HCT116 (cell line): ENCODE data around the gene GPD2. TPM values are rescaled to one million over a fixed set of nuclear protein-coding genes. Genes with fewer than 3 reads are reported as not detected.

Source experiments
- ATAC-seq: fragments of 200-7000 bp; cut with Tn5 transposase; 2 replicates; pipeline ENCODE4 v1.9.1; 2020; ENCODE audit warnings: mild to moderate bottlenecking, moderate library complexity
- BruUV-seq: library from RNA; stranded (reverse); fragments of 400-500 nt; replicated peaks from 2 replicates; lab custom pipeline; 2021; lab: Mats Ljungman, UMichigan
- CTCF ChIA-PET: fragments of 300-600 bp; sonication (Branson Sonifier 250); formaldehyde crosslinking; loops from one replicate; lab custom pipeline; 2021; ENCODE audit warnings: antibody characterized with exemption; lab: Charles Lee
- POLR2A ChIA-PET: fragments of 300-600, 350-600 bp; sonication (Branson Sonifier 250); formaldehyde crosslinking; loops from one replicate; lab custom pipeline; 2021; ENCODE audit warnings: antibody characterized with exemption; lab: Charles Lee
- RAD21 ChIA-PET, 2 experiments: fragments of 300-600 bp; sonication (Branson Sonifier 250); formaldehyde crosslinking; loops; one replicate each; lab custom pipeline; 2023; ENCODE audit warnings: low total read pairs in 2 of 2; ENCODE audit not compliant: uncharacterized antibody in 2 of 2, unreplicated experiment in 2 of 2, low non-redundant PET in 1 of 2; lab: Charles Lee
- DNase-seq: peaks from one replicate; pipeline ENCODE4 v3.0.0-alpha.2; 2010; ENCODE audit warnings: low read depth, low spot score
- H2AFZ ChIP-seq: fragments of 200-600 bp; shearing (Covaris generic), sonication (generic); 2 replicates; pipeline ENCODE4 v1.6.1; 2017; ENCODE audit warnings: low read depth, mixed run types, mixed read lengths, antibody characterized with exemption, low read length; ENCODE audit not compliant: poor library complexity, severe bottlenecking
- H3K27ac ChIP-seq: 2 replicates; pipeline ENCODE4 v1.5.1; 2012; ENCODE audit warnings: low read depth, low read length
- H3K27me3 ChIP-seq: fragments of 200-600 bp; sonication (generic); 2 replicates; pipeline ENCODE4 v1.6.1; 2016; ENCODE audit warnings: mixed run types, low read length, mixed read lengths; ENCODE audit not compliant: insufficient read depth
- H3K36me3 ChIP-seq, 2 experiments: fragments of 200-500 bp in 1 of 2; fragments of 200-600 bp in 1 of 2; sonication (Bioruptor generic) in 1 of 2; sonication (generic) in 1 of 2; 2 replicates each; pipeline versions ENCODE4 v1.5.1 to v1.6.1; 2014 to 2016; ENCODE audit warnings: low read length in 2 of 2, inconsistent platforms in 1 of 2, mixed read lengths in 1 of 2, mixed run types in 1 of 2; ENCODE audit not compliant: insufficient read depth in 2 of 2, control insufficient read depth in 1 of 2
- H3K4me1 ChIP-seq, 2 experiments: fragments of 200-600 bp in 1 of 2; sonication (generic) in 1 of 2; 2 replicates each; pipeline versions ENCODE4 v1.5.1 to v1.6.1; 2012 to 2017; ENCODE audit warnings: low read length in 2 of 2, inconsistent platforms in 1 of 2, mild to moderate bottlenecking in 1 of 2, mixed read lengths in 1 of 2, mixed run types in 1 of 2, moderate library complexity in 1 of 2; ENCODE audit not compliant: insufficient read depth in 2 of 2, control insufficient read depth in 1 of 2
- H3K4me2 ChIP-seq: fragments of 200-600 bp; sonication (generic); 2 replicates; pipeline ENCODE4 v1.6.1; 2017; ENCODE audit warnings: mixed run types, low read length, mixed read lengths
- H3K4me3 ChIP-seq, 2 experiments: fragments of 200-600 bp in 1 of 2; sonication (generic) in 1 of 2; replicated peaks in 1 of 2; 2 replicates each; pipeline ENCODE4 v1.5.1; 2011 to 2016; ENCODE audit warnings: low read length in 2 of 2, control low read depth in 1 of 2, low read depth in 1 of 2, mild to moderate bottlenecking in 1 of 2, mixed read lengths in 1 of 2, mixed run types in 1 of 2
- H3K79me2 ChIP-seq: fragments of 200-600 bp; sonication (generic); 2 replicates; pipeline ENCODE4 v1.6.1; 2017; ENCODE audit warnings: mild to moderate bottlenecking, mixed run types, low read length, moderate library complexity, mixed read lengths; ENCODE audit not compliant: insufficient read depth
- H3K9ac ChIP-seq: fragments of 200-600 bp; sonication (generic); 2 replicates; pipeline ENCODE4 v1.6.1; 2016; ENCODE audit warnings: low read length, mixed read lengths
- H3K9me2 ChIP-seq: fragments of 200-600 bp; sonication (generic), shearing (Covaris generic); 2 replicates; pipeline ENCODE4 v1.6.1; 2017; ENCODE audit warnings: mixed run types, mild to moderate bottlenecking, moderate library complexity; ENCODE audit not compliant: insufficient read depth
- H3K9me3 ChIP-seq, 2 experiments: fragments of 200-500 bp in 1 of 2; fragments of 200-600 bp in 1 of 2; sonication (Bioruptor generic) in 1 of 2; sonication (generic) in 1 of 2; 2 replicates each; pipeline ENCODE4 v1.6.1; 2014 to 2017; ENCODE audit warnings: low read length in 2 of 2, mixed read lengths in 2 of 2, inconsistent platforms in 1 of 2, low read depth in 1 of 2, mild to moderate bottlenecking in 1 of 2, mixed run types in 1 of 2, moderate library complexity in 1 of 2; ENCODE audit not compliant: control insufficient read depth in 1 of 2, insufficient read depth in 1 of 2
- H4K20me1 ChIP-seq: fragments of 200-600 bp; sonication (generic), shearing (Covaris generic); 2 replicates; pipeline ENCODE4 v1.6.1; 2017; ENCODE audit warnings: mixed run types, mild to moderate bottlenecking, moderate library complexity; ENCODE audit not compliant: insufficient read depth
- ATF3 ChIP-seq: IDR thresholded peaks from 2 replicates; pipeline ENCODE4 v1.6.1; 2012
- CTCF ChIP-seq, 3 experiments: fragments of 200-600 bp in 1 of 3; sonication (generic) in 1 of 3; IDR thresholded peaks in 2 of 3; conservative IDR thresholded peaks in 1 of 3; 2 replicates each; pipeline ENCODE4 v1.5.1; 2012 to 2017; ENCODE audit warnings: low read depth in 2 of 3, low read length in 2 of 3, antibody characterized with exemption in 1 of 3, borderline replicate concordance in 1 of 3, control low read depth in 1 of 3, mild to moderate bottlenecking in 1 of 3, mixed read lengths in 1 of 3, mixed run types in 1 of 3, moderate library complexity in 1 of 3; ENCODE audit not compliant: insufficient read depth in 1 of 3
- EGR1 ChIP-seq: IDR thresholded peaks from 2 replicates; pipeline ENCODE4 v1.6.1; 2012; ENCODE audit warnings: low read depth
- ELF1 ChIP-seq: IDR thresholded peaks from 2 replicates; pipeline ENCODE4 v1.6.1; 2012; ENCODE audit warnings: low read depth, borderline replicate concordance
- EZH2 ChIP-seq: fragments of 200-600 bp; sonication (generic); IDR thresholded peaks from 2 replicates; pipeline ENCODE4 v1.6.1; 2017; ENCODE audit warnings: antibody characterized with exemption, mixed run types
- FOSL1 ChIP-seq: IDR thresholded peaks from 2 replicates; pipeline ENCODE4 v1.6.1; 2012; ENCODE audit warnings: low read depth
- REST ChIP-seq: IDR thresholded peaks from 2 replicates; pipeline ENCODE4 v1.6.1; 2012; ENCODE audit warnings: low read depth
- SIN3A ChIP-seq: IDR thresholded peaks from 2 replicates; pipeline ENCODE4 v1.6.1; 2012; ENCODE audit warnings: low read depth
- SP1 ChIP-seq: IDR thresholded peaks from 2 replicates; pipeline ENCODE4 v1.6.1; 2012; ENCODE audit warnings: low read depth
- YY1 ChIP-seq: IDR thresholded peaks from 2 replicates; pipeline ENCODE4 v1.6.1; 2011; ENCODE audit warnings: low read length, low read depth, moderate library complexity, mild to moderate bottlenecking; ENCODE audit not compliant: insufficient replicate concordance; ENCODE audit errors: extremely low read depth
- ZBTB33 ChIP-seq: IDR thresholded peaks from 2 replicates; pipeline ENCODE4 v1.6.1; 2011; ENCODE audit warnings: mild to moderate bottlenecking, low read length, moderate library complexity; ENCODE audit not compliant: insufficient replicate concordance; ENCODE audit errors: extremely low read depth
- ZFX ChIP-seq: fragments of 450-650 bp; IDR thresholded peaks from 2 replicates; pipeline ENCODE4 v1.6.1; 2017
- ZNF274 ChIP-seq: fragments of 200-500 bp; sonication (Bioruptor generic); IDR thresholded peaks from 2 replicates; pipeline ENCODE4 v1.6.1; 2014; ENCODE audit warnings: mild to moderate bottlenecking, low read depth, low read length, inconsistent platforms
- intact Hi-C: fragments of 100-400 bp; cut with micrococcal nuclease; formaldehyde crosslinking; loops from 2 replicates; pipeline ENCODE4 v1.10.0; 2022
- total RNA-seq: library from RNA; stranded (reverse); gene quantifications from one replicate; pipeline ENCODE4 v1.2.1, GENCODE V29; 2021; ENCODE audit not compliant: unreplicated experiment

GPD2 gene
- total RNA-seq, 1 experiment from 2014 or later = 80.7 TPM

- TF ChIP-seq ZBTB33 = no peak
Measured at GRCh38 chr2:156562124-156562523, 125.9 kb downstream of the GPD2 start (continued).

- ATAC-seq = no peak
- CTCF ChIA-PET = no interaction called here
- Histone ChIP-seq H3K9me2 (no peaks in the 10 kb centered on the region), H3K4me1 (peaks cover 0 to 11% of the 10 kb centered on the region in 2 experiments; a peak in 2 of 4 replicates), H3K36me3 (no peaks in the 10 kb centered on the region; a peak in 1 of 4 replicates), H3K4me2 (no peak overlapping the region), H3K27me3 (no peaks in the 10 kb centered on the region), H2AFZ (no peak overlapping the region), H3K9ac (no peak overlapping the region), H3K79me2 (no peaks in the 10 kb centered on the region), H3K9me3 (no peaks in the 10 kb centered on the region), H3K27ac (no peak overlapping the region), H3K4me3 (no peak overlapping the region), H4K20me1 (no peaks in the 10 kb centered on the region)
- BruUV-seq = no TSS peak
- RAD21 ChIA-PET = no interaction called here
- DNase-seq = no peak
- POLR2A ChIA-PET = no interaction called here
- intact Hi-C loops = no loop called here
- TF ChIP-seq ELF1 (no peak), SP1 (no peak), YY1 (no peak), REST (no peak), ZBTB33 (no peak), FOSL1 (no peak), SIN3A (no peak), ATF3 (no peak), CTCF (IDR thresholded peaks at IDR 0.05 in 2 of 3, conservative IDR thresholded peaks at IDR 0.05 in 1 of 3; ENCODE audit: borderline replicate concordance in 1 of 3, insufficient read depth in 1 of 3, low read depth in 2 of 3, low read length in 2 of 3) (no peak), EGR1 (no peak), EZH2 (no peak), ZNF274 (no peak), ZFX (no peak)
Measured at GRCh38 chr2:156563994-156564753, 128.0 kb downstream of the GPD2 start.
